Astrocyte of the cerebellum (primary cell): ENCODE measurements around the gene TCF3.

Experiments
- DNase-seq: peaks from one replicate; pipeline ENCODE4 v3.0.0-alpha.2; 2011; ENCODE audit warnings: low read depth
- H3K4me3 ChIP-seq: 2 replicates; pipeline ENCODE4 v1.5.1; 2011; ENCODE audit warnings: mild to moderate bottlenecking, low read depth, low read length, moderate library complexity
- CTCF ChIP-seq: IDR thresholded peaks from 2 replicates; pipeline ENCODE4 v1.5.1; 2012; ENCODE audit warnings: low read length, low read depth, moderate library complexity, mild to moderate bottlenecking; ENCODE audit errors: missing control alignments
- in situ Hi-C: cut with HindIII; loops from 2 replicates; pipeline ENCODE4 v1.10.0; 2017; ENCODE audit warnings: low sequenced_read_pairs

Gene TCF3

GRCh38 chr19:1606138-1606651, 46.2 kb downstream of the TCF3 start:
- in situ Hi-C loops: no loop called here
- H3K4me3 ChIP-seq: peak overlapping the region; percentile 61
- no peak for DNase-seq
- no peak for TF ChIP-seq CTCF

- in situ Hi-C loops: no loop called here
- peak; percentile 93 for DNase-seq
- TF ChIP-seq CTCF: peak; percentile 67
- H3K4me3 ChIP-seq: peak within 1 kb of the TSS; percentile 61
These were observed 46.9 kb downstream of the TCF3 start, which contains the start of gene UQCR11 for GRCh38 chr19:1605236-1606137. TSS of gene UQCR11 (minus strand) at chr19:1605462. CDS start at chr19:1605409, 53 bp downstream.

GRCh38 chr19:1602091-1602707, 50.2 kb downstream of the TCF3 start:
- H3K4me3 ChIP-seq: no peak overlapping the region
- DNase-seq: no peak
- in situ Hi-C loops: no loop called here
- no peak for TF ChIP-seq CTCF

DNA sequence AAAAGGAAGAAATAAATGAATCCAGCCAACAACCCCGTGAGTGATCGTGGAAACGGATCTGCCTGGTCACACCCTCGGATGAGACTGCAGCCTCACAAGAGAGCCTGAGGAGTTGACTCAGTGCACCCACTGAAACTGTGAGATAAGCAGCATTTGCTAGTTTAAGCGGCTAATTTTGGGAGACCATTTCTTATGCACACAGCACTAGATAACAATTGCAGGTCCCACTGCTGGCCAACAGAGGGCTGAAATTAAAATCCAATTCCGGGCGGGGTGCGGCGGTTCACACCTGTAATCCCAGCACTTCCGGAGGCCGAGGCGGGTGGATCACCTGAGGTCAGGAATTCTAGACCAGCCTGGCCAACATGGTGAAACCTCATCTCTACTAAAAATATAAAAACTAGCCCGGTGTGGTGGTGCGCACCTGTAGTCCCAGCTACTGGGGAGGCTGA, 50.8 kb downstream of the TCF3 start:
- in situ Hi-C loops: no loop called here
- H3K4me3 ChIP-seq: no peak overlapping the region
- DNase-seq: no peak
- TF ChIP-seq CTCF: peak; percentile 20

GRCh38 chr19:1599460-1599846, 53.0 kb downstream of the TCF3 start:
- H3K4me3 ChIP-seq: no peak overlapping the region
- DNase-seq: no peak

More at GRCh38 chr19:1599460-1599846, 53.0 kb downstream of the TCF3 start:
- TF ChIP-seq CTCF: no peak
- in situ Hi-C loops: no loop called here
